HepG2 (cell line): ENCODE results near the gene FGF14. TPM values are rescaled to one million over a fixed set of nuclear protein-coding genes. Genes with fewer than 3 reads are reported as not detected.

Experiments used
- ATAC-seq: fragments of 200-7000 bp; cut with Tn5 transposase; 3 replicates; pipeline ENCODE4 v1.9.1; 2020; ENCODE audit warnings: mild to moderate bottlenecking, moderate library complexity
- BruUV-seq: library from RNA; stranded (reverse); fragments of 400-500 nt; replicated peaks from 2 replicates; lab custom pipeline; 2021; lab: Mats Ljungman, UMichigan
- CTCF ChIA-PET: fragments of 300-600 bp; formaldehyde crosslinking; extraction: SDS; loops from one replicate; lab custom pipeline; 2021; ENCODE audit warnings: low total read pairs, inconsistent platforms, low intra/inter-chr PET ratio; lab: Yijun Ruan, JAX
- POLR2A ChIA-PET: fragments of 350-600 bp; sonication (Branson Sonifier 250); formaldehyde crosslinking; loops from one replicate; lab custom pipeline; 2020; ENCODE audit warnings: antibody characterized with exemption, inconsistent platforms; lab: Yijun Ruan, JAX
- DNase-seq: peaks from one replicate; pipeline ENCODE4 v3.0.0-alpha.2; 2015; ENCODE audit warnings: low spot score
- FAIRE-seq: peaks from 3 replicates; lab custom pipeline; 2011; peaks lifted over from hg19 to GRCh38; lab: Jason Lieb, UNC
- H2AFZ ChIP-seq: one replicate; pipeline ENCODE4 v1.6.1; 2011; ENCODE audit warnings: low read length, inconsistent platforms
- H3K27ac ChIP-seq: fragments of 300-600 bp; 3 replicates; pipeline ENCODE4 v1.8.0; 2011; ENCODE audit warnings: mixed run types, mild to moderate bottlenecking, mixed read lengths, low read length, inconsistent platforms; ENCODE audit not compliant: insufficient read depth; ENCODE audit errors: extremely low read length
- H3K27me3 ChIP-seq, 2 experiments: fragments of 200-600 bp in 1 of 2; 2 replicates in 1 of 2; 3 replicates in 1 of 2; pipeline versions ENCODE4 v1.6.0 to v1.8.0; 2011; ENCODE audit warnings: low read length in 2 of 2, mild to moderate bottlenecking in 2 of 2, moderate library complexity in 2 of 2, inconsistent platforms in 1 of 2; ENCODE audit not compliant: insufficient read depth in 2 of 2, control insufficient read depth in 1 of 2
- H3K36me3 ChIP-seq, 2 experiments: fragments of 200-600 bp in 1 of 2; replicated peaks in 1 of 2; 2 replicates in 1 of 2; 3 replicates in 1 of 2; pipeline versions ENCODE4 v1.5.1 to v1.8.0; 2011; ENCODE audit warnings: low read length in 2 of 2, inconsistent platforms in 1 of 2; ENCODE audit not compliant: insufficient read depth in 2 of 2, control insufficient read depth in 1 of 2
- H3K4me1 ChIP-seq: 2 replicates; pipeline ENCODE4 v1.5.1; 2012; ENCODE audit warnings: low read length, inconsistent platforms; ENCODE audit not compliant: insufficient read depth
- H3K4me2 ChIP-seq: 2 replicates; pipeline ENCODE4 v1.6.0; 2011; ENCODE audit warnings: low read depth, low read length, inconsistent platforms
- H3K4me3 ChIP-seq, 3 experiments: fragments of 200-600 bp in 1 of 3; sonication (generic), shearing (Covaris generic) in 1 of 3; replicated peaks in 1 of 3; 2 replicates each; pipeline ENCODE4 v1.5.1; 2011 to 2016; ENCODE audit warnings: low read length in 3 of 3, inconsistent platforms in 2 of 3, low read depth in 2 of 3, mild to moderate bottlenecking in 2 of 3, control low read depth in 1 of 3, mixed read lengths in 1 of 3; ENCODE audit not compliant: insufficient read depth in 1 of 3
- H3K79me2 ChIP-seq: one replicate; pipeline ENCODE4 v1.6.1; 2011; ENCODE audit warnings: low read length, inconsistent platforms; ENCODE audit not compliant: insufficient read depth
- H3K9ac ChIP-seq: 2 replicates; pipeline ENCODE4 v1.6.0; 2011; ENCODE audit warnings: mild to moderate bottlenecking, low read depth, low read length, inconsistent platforms; ENCODE audit not compliant: insufficient read depth
- H3K9me3 ChIP-seq: 2 replicates; pipeline ENCODE4 v1.5.1; 2012; ENCODE audit warnings: mild to moderate bottlenecking, low read length
- H4K20me1 ChIP-seq: 2 replicates; pipeline ENCODE4 v1.6.0; 2011; ENCODE audit warnings: inconsistent platforms, mild to moderate bottlenecking, low read length, moderate library complexity; ENCODE audit not compliant: insufficient read depth
- CC2D1A ChIP-seq: sonication (generic); formaldehyde crosslinking; IDR thresholded peaks from 2 replicates; pipeline ENCODE4 v1.8.1; 2023; ENCODE audit warnings: mild to moderate bottlenecking, missing genetic modification reagents
- IKZF4 ChIP-seq: sonication (generic); formaldehyde crosslinking; IDR thresholded peaks from 2 replicates; pipeline ENCODE4 v1.5.1; 2020; ENCODE audit warnings: borderline replicate concordance, mild to moderate bottlenecking, low read depth, missing genetic modification reagents; ENCODE audit errors: not compliant biosample characterization
- KDM6A ChIP-seq: IDR thresholded peaks from 2 replicates; pipeline ENCODE4 v1.6.1; 2016; ENCODE audit warnings: low read depth
- MAFF ChIP-seq: IDR thresholded peaks from 2 replicates; pipeline ENCODE4 v1.6.1; 2011; ENCODE audit warnings: low read depth, low read length, improper control_type of control experiment
- MAFK ChIP-seq, 2 experiments: IDR thresholded peaks in 1 of 2; conservative IDR thresholded peaks in 1 of 2; 2 replicates each; pipeline ENCODE4 v1.6.1; 2011; ENCODE audit warnings: improper control_type of control experiment in 2 of 2, low read length in 2 of 2
- NPAS2 ChIP-seq: sonication (generic); formaldehyde crosslinking; IDR thresholded peaks from 2 replicates; pipeline ENCODE4 v1.8.0; 2022; ENCODE audit warnings: mild to moderate bottlenecking, missing genetic modification reagents, borderline replicate concordance
- TMF1 ChIP-seq: sonication (generic); formaldehyde crosslinking; IDR thresholded peaks from 2 replicates; pipeline ENCODE4 v1.8.1; 2022; ENCODE audit warnings: low read depth, missing genetic modification reagents
- ZNF550 ChIP-seq: sonication (generic); formaldehyde crosslinking; IDR thresholded peaks from 2 replicates; pipeline ENCODE4 v1.4.0; 2020; ENCODE audit warnings: mild to moderate bottlenecking, missing genetic modification reagents, borderline replicate concordance
- WGBS: methylation state at CpG from one replicate; pipeline ENCODE4 v1.1.6; 2017; ENCODE audit warnings: low lambda C conversion rate; 5-methylcytosine and 5-hydroxymethylcytosine counted together
- in situ Hi-C: cut with HindIII; loops from 2 replicates; pipeline ENCODE4 v1.10.0; 2017; ENCODE audit warnings: low pct_unique_long_range_greater_than_20kb; ENCODE audit not compliant: extremely low pct_ligation_motif_present
- intact Hi-C: fragments of 100-400 bp; cut with micrococcal nuclease; formaldehyde crosslinking; loops from one replicate; pipeline ENCODE4 v1.10.0; 2022; ENCODE audit not compliant: unreplicated experiment
- polyA plus RNA-seq, 8 experiments: library from polyadenylated mRNA; depleted of rRNA in 3 of 8; stranded (reverse) in 7 of 8; unstranded in 1 of 8; fragments of >200 nt; fragmentation: Illumina TruSeq in 4 of 8; extraction: Trizol in 4 of 8; gene quantifications; 2 replicates each; pipeline versions ENCODE4 v1.2.1 to v1.2.3, GENCODE V29; 2011 to 2016; ENCODE audit warnings: low read depth in 4 of 8, missing spikeins in 1 of 8, mixed read lengths in 1 of 8; ENCODE audit not compliant: insufficient read depth in 1 of 8
- total RNA-seq, 5 experiments: library from RNA; depleted of rRNA; stranded (reverse); fragments of >200 nt; fragmentation: Illumina TruSeq; extraction: Trizol; gene quantifications; 2 replicates each; pipeline ENCODE4 v1.2.3, GENCODE V29; 2016; ENCODE audit warnings: low read depth in 1 of 5

FGF14 gene
- total and polyA plus RNA-seq, 2 of the 13 experiments (the other 11 are each of a cell fraction or from before 2014, with no cell fraction given), result not detected

GRCh38 chr13:101703081-101703480 is 698.8 kb downstream of the FGF14 start:
- TF ChIP-seq MAFF (peak; percentile 74), MAFK (conservative IDR thresholded peaks at IDR 0.05 in 1 of 2, IDR thresholded peaks at IDR 0.05 in 1 of 2; ENCODE audit: low read length in 2 of 2) (peak; percentile 75 to 80), CC2D1A (CRISPR knock-in tag) (no peak)
- ChIA-PET CTCF (no interaction called here), POLR2A (no interaction called here)
- intact Hi-C loops, result no loop called here
- Histone ChIP-seq H4K20me1 (no peaks in the 10 kb centered on the region), H3K9ac (no peak overlapping the region), H2AFZ (no peak overlapping the region), H3K79me2 (no peaks in the 10 kb centered on the region), H3K9me3 (no peaks in the 10 kb centered on the region), H3K4me3 (no peak overlapping the region), H3K27ac (no peak overlapping the region), H3K27me3 (no peaks in the 10 kb centered on the region), H3K4me2 (no peak overlapping the region), H3K36me3 (no peaks in the 10 kb centered on the region), H3K4me1 (no peaks in the 10 kb centered on the region)
- in situ Hi-C loops, result no loop called here
- DNase-seq (no peak), ATAC-seq (no peak), FAIRE-seq (no peak)
- no TSS peak for BruUV-seq
- WGBS, result 0% methylated on average over 1 of the region's 1 CpG

GRCh38 chr13:101700598-101700997 is 701.2 kb downstream of the FGF14 start:
- Histone ChIP-seq H3K4me1 (no peaks in the 10 kb centered on the region), H3K36me3 (no peaks in the 10 kb centered on the region), H3K27me3 (no peaks in the 10 kb centered on the region), H3K27ac (no peak overlapping the region), H3K79me2 (no peaks in the 10 kb centered on the region), H3K4me3 (no peak overlapping the region), H3K9ac (no peak overlapping the region), H2AFZ (no peak overlapping the region), H3K9me3 (no peaks in the 10 kb centered on the region), H4K20me1 (no peaks in the 10 kb centered on the region), H3K4me2 (no peak overlapping the region)
- WGBS, result 1% methylated on average over 3 of the region's 3 CpGs
- CTCF ChIA-PET, result no interaction called here
- no peak for TF ChIP-seq ZNF550 (CRISPR knock-in tag)
- no peak for TF ChIP-seq KDM6A (CRISPR knock-in tag)
- no peak for TF ChIP-seq TMF1
- TF ChIP-seq NPAS2, result no peak
- no peak for TF ChIP-seq IKZF4 (CRISPR knock-in tag)
- no peak for ATAC-seq
- BruUV-seq, result no TSS peak
- DNase-seq, result no peak
- no peak for FAIRE-seq
- intact Hi-C loops, result no loop called here
- in situ Hi-C loops, result no loop called here
- POLR2A ChIA-PET, result no interaction called here
